Muscle layer of duodenum (tissue), 2 donors: Measurements from ENCODE around the gene FHL3.
A peak's percentile ranks its signal among the peaks of the same experiment; 100 is the strongest.
"Not testable (repeated sequence)": the region's sequence is repeated elsewhere in the genome, so short reads cannot be mapped to it uniquely, and the experiment has no call there.

ENCODE experiments used
- H3K27ac ChIP-seq: one replicate; pipeline ENCODE4 v1.7.0; 2013; ENCODE audit warnings: mild to moderate bottlenecking, low read length
- H3K27me3 ChIP-seq: one replicate; pipeline ENCODE4 v1.7.0; 2013; ENCODE audit warnings: low read depth, mild to moderate bottlenecking, control low read depth, low read length
- H3K36me3 ChIP-seq, 2 donors: one replicate each; pipeline ENCODE4 v1.7.0; 2013; ENCODE audit warnings: low read length in 2 of 2, control low read depth in 1 of 2, mild to moderate bottlenecking in 1 of 2; ENCODE audit not compliant: insufficient read depth in 2 of 2, control insufficient read depth in 1 of 2
- H3K4me1 ChIP-seq, 2 donors: one replicate each; pipeline ENCODE4 v1.7.0; 2013; ENCODE audit warnings: low read length in 2 of 2, mild to moderate bottlenecking in 2 of 2, control low read depth in 1 of 2, moderate library complexity in 1 of 2; ENCODE audit not compliant: insufficient read depth in 2 of 2, control insufficient read depth in 1 of 2
- H3K4me3 ChIP-seq, 2 donors: one replicate each; pipeline ENCODE4 v1.7.0; 2013; ENCODE audit warnings: low read length in 2 of 2, low read depth in 1 of 2, mild to moderate bottlenecking in 1 of 2
- H3K9me3 ChIP-seq, 2 donors: one replicate each; pipeline ENCODE4 v1.7.0; 2013; ENCODE audit warnings: low read length in 2 of 2, control low read depth in 1 of 2, mild to moderate bottlenecking in 1 of 2; ENCODE audit not compliant: control insufficient read depth in 1 of 2
- donor health status: healthy.

The FHL3 gene

DNA sequence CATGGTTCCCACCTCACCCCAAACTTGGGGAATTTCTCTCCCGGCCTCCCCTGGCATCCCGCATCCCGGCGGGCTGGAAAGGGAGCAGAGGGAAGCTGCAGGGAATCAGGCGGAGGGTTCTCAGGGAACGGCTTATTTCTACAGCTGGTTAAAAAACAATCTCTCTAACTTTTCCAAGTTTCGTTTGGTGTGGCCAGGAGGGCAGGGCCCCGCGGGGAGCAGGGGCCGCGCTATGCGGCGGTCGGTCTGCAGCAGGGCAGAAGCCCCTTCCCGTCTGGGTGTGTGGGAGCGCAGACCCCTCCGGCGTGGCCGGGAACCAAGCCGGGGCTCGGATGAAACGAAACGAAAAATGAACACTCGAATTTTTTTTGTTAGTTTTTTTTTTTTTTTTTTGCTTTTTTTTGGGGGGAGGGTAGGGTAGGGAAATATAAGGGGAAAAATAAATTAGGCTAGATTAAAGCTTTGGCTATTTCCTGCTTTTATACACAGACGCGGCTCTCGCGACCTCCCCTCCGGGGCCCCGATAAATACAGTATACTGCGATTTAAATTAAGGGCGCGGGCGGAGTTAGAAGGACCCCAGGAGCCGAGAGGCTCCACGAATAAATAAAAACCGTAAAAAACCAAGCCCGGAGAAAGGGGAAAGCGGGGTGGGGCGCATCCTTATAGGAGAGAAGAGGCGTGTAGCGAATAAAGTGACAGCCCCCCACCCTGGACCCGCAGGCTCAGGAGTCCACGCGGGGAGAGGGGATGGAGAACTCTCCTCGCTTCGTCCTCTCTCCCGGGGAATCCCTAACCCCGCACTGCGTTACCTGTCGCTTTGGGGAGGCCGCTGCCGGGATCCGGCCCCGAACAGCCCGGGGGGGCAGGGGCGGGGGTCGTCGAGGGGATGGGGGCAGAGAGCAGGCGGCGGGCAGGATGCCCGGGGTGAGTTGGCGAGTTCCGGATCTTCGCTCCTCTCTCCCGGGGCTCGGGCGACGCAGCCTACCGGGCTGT lies 39.2 kb upstream of the FHL3 start:
- Histone ChIP-seq H3K4me3 (peak overlapping the region in 1 of 2 donors; percentile 9), H3K4me1 (peaks cover 4 to 28% of the 10 kb centered on the region in 2 donors), H3K27ac (no peak overlapping the region), H3K9me3 (no peaks in the 10 kb centered on the region), H3K27me3 (peaks cover 66% of the 10 kb centered on the region), H3K36me3 (no peaks in the 10 kb centered on the region)

DNA sequence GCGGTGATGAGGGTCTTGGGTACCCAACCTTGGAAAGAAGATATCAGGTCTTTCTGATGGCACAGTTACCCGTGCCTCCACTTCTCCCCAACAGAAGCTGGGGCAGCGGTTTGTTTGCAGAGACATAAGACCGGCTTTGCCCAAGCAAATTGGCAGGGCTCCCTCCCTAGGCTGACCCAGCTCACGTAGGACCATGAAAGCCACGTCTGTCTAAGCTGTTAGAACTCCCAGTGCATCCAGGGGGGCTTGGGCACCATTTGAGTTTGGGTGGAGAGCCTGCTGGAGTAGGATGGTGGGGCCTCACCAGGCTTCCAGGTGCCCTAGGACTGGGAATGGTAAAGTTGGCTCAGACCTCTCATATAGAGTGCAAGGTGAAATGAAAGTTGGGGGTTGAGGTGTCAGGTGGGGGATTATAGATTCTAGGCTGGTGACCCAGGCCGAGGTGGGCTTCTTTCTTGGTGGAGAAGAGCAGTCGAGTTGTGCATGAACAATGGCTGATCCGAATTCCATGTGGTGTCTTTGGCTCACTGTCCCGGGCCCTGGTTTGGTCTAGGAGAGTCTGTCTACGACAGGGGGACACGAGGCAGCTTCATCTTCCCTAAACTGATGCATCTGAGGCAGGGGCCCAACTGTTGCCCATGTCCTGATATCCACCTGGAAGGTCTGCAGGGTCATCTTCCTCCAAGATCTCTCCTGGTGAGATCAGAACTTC lies 37.9 kb upstream of the FHL3 start:
- no peaks in the 10 kb centered on the region for H3K9me3 ChIP-seq
- H3K27me3 ChIP-seq: peaks cover 64% of the 10 kb centered on the region
- no peak overlapping the region for H3K4me3 ChIP-seq
- H3K27ac ChIP-seq: no peak overlapping the region
- no peaks in the 10 kb centered on the region for H3K36me3 ChIP-seq
- H3K4me1 ChIP-seq: peaks cover 4 to 28% of the 10 kb centered on the region in 2 donors

DNA sequence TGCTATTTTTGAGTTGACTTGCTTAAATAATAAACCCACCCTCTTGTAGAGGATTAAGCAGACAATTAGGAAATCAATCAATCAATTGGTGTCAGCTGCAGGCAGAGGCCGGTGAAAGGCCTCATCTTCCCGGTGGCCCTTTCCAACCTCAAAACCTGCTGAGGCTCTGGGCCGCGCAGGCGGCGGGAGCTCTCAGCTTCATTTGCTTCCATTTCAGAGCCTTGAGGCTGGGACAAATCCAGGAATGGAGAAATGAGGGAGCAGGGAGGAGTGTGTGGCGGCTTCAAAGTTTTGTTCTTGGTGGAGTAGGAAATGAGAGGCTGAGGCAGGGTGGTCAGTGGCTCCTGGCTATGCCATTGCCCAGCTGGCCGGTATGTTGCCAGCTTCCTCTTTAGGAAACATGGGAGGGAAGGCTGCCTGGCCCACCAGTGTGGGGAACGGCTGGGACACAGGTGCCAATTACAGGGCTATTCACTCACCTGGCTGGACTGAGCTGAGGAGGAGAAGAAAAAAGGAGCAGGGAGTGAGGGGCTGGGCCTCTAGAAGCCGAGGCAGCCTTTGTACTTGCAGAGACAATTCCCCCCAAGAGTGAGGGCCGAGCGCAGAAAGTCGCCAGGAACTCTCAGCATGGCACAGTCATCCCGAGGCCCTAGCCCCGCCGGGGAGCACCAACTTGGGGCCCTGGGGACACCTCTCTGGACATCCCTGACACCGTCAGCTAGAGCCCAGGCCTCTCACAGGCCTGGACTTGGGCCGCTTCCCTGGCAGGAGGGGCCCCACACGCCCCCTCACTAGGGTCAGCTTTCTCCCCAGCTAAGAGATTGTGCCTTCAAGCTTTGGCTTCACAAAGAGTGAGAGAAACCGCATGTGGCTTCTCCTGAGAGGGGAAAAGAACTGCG lies 36.9 kb upstream of the FHL3 start:
- peaks cover 55% of the 10 kb centered on the region for H3K27me3 ChIP-seq
- peaks cover 0 to 18% of the 10 kb centered on the region in 2 donors for H3K4me1 ChIP-seq
- H3K27ac ChIP-seq: no peak overlapping the region
- H3K36me3 ChIP-seq: no peaks in the 10 kb centered on the region
- H3K4me3 ChIP-seq: no peak overlapping the region
- H3K9me3 ChIP-seq: no peaks in the 10 kb centered on the region

DNA sequence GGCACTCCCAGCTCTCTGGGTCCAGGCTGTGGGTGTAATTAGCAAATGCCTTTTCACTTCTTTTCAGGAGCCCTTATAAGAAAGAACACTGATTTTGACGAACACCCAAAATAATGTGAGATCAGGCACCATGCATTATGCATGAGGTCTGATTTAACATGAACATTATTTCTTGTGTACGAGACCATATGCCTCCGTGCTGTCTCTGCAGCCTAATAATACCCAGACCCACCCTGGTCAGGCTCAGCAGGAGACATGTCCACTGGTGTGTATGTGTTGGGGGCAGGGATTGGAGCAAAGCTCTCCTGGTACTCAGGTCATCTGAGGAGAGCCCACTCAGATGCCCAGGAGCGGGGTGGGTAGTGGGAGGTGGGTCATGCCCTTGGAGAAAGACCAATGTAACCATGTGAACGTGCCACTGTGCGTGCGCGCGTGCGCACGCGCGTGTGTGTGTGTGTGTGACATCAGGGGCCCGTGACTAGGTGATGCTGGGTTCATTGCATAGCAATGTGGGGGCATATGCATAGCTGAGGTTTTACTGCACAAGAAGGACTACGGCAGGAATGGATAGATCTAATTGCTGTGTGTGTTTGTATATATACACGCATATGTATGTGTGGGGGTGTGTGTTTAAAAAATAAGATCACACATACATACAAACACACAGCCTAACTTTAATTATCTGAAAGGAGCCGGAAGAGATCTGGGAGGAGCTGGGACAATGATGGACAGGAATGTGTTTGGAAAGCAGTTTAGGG lies 34.2 kb upstream of the FHL3 start:
- H3K36me3 ChIP-seq: no peaks in the 10 kb centered on the region
- peaks cover 0 to 5% of the 10 kb centered on the region in 2 donors for H3K4me1 ChIP-seq
- no peak overlapping the region for H3K4me3 ChIP-seq
- H3K27me3 ChIP-seq: peaks cover 45% of the 10 kb centered on the region
- H3K27ac ChIP-seq: no peak overlapping the region
- H3K9me3 ChIP-seq: no peaks in the 10 kb centered on the region

DNA sequence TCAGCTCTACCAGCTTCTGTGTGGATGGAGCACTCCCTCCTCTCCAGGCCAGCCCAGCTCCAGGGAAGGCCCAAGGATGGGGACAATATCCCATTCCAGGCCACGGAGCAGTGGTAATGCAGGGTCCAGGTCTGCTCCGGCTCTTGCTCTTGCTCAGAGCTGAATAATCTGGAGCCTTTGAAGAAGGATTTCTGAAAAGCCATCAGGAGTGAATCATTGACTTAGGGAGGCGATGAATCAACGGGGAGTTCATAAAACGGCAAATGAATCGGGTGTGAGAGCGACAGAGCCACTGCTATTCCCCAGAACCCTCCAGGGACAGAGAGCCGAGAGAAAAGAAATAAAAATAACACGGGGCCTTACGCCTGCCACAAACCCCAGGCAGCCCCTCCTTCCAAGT lies 33.5 kb upstream of the FHL3 start:
- no peak overlapping the region for H3K27ac ChIP-seq
- no peaks in the 10 kb centered on the region for H3K36me3 ChIP-seq
- peaks cover 38% of the 10 kb centered on the region for H3K27me3 ChIP-seq
- no peak overlapping the region for H3K4me3 ChIP-seq
- H3K4me1 ChIP-seq: no peaks in the 10 kb centered on the region
- no peaks in the 10 kb centered on the region for H3K9me3 ChIP-seq

DNA sequence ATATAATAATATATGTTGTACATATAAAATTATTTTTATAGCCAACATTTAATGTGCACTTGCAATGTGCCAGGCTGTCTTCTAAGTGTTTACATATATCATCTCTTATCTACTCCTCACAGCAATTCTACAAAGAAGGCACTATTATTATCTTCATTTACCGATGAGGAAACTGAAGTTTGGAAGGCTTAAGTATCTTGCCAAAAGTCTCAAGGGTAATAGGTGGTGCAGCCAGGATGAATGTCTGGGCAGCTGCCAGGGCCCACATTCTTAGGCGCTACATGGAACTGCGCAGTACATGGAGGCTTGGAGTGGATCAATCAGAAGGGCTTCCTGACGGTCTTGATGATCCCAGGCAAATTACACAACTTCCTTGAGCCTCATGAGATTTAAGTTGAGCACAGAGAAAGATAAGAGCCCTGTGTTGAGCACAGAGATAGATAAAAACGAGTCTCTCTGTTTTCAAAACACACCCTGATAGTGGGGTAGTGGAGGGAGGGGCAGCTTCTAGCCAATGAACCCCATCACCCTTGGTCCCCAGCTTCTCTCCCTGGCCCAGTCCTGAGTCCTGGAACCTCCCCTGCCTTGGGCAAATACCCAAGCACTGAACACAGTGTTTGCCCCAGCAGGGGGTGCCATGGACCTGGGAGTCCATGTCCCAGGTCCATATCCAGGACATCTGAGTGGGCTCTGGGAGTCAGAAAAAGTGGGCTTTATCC lies 32.1 kb upstream of the FHL3 start:
- Histone ChIP-seq H3K27me3 (peaks cover 25% of the 10 kb centered on the region), H3K27ac (no peak overlapping the region), H3K4me3 (no peak overlapping the region), H3K9me3 (no peaks in the 10 kb centered on the region), H3K36me3 (no peaks in the 10 kb centered on the region), H3K4me1 (no peaks in the 10 kb centered on the region)

DNA sequence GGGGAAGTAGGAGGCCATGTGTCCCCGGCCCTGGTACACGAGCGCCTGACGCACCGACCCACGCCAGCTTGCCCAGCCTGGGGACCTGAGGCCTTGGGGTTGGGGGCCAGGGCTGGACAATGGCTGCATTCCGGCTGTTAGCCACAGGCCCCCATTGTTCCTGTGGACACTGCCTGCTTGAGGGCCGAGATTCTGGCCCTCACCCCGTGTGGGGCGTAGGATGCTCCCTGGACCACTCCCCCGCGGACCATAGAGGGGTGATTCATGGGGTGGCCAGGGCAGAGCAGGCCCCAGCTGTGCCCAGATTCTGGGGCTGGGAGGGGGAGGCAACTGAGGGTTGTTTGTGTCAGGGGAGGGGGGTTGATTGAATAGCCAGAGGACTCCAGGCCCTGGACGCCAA lies 29.6 kb upstream of the FHL3 start:
- peaks cover 7 to 10% of the 10 kb centered on the region in 2 donors for H3K4me1 ChIP-seq

DNA sequence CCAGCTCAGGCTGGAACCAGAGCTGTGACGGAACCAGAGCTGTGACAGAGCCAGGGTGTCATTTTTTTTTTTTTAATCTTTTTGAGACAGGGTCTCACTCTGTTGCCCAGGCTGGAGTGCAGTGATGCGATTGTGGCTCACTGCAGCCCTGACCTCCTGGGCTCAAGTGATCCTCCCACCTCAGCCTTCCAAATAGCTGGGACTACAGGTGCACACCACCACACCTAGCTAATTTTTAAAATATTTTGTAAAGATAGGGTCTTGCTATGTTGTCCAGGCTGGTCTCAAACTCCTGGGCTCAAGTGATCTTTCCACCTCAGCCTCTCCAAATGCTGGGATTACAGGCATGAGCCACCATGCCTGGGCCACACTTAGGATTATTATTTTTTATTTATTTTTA lies 27.7 kb upstream of the FHL3 start:
- H3K27me3 ChIP-seq, H3K27ac ChIP-seq, H3K36me3 ChIP-seq, H3K9me3 ChIP-seq, H3K4me3 ChIP-seq: not testable (repeated sequence)
- H3K4me1 ChIP-seq: peaks cover 16 to 25% of the 10 kb centered on the region in 2 donors

More for the DNA sequence above, 29.6 kb upstream of the FHL3 start:
- no peak overlapping the region for H3K27ac ChIP-seq
- H3K4me3 ChIP-seq: no peak overlapping the region
- no peaks in the 10 kb centered on the region for H3K9me3 ChIP-seq
- no peaks in the 10 kb centered on the region for H3K36me3 ChIP-seq
- H3K27me3 ChIP-seq: peaks cover 6% of the 10 kb centered on the region

DNA sequence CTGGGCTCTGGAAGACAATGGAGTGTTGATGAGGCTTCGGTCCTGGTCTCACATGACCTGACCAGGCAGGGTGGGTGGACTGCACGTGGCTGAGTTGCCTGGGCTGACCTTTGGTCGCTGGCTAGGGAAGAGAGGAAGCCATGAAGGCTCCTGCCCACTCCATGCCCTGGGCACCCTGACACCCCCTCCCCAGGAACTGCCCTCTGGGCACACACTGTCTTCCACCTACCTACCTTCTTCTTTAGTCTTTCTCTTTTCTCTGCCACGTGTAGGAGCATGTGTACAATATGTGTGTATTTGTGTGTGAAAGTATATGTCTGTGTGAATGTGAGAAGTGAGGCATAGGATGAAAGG lies 26.2 kb upstream of the FHL3 start:
- H3K4me1 ChIP-seq: peaks cover 16 to 25% of the 10 kb centered on the region in 2 donors
- no peak overlapping the region for H3K27ac ChIP-seq
- no peaks in the 10 kb centered on the region for H3K27me3 ChIP-seq

More for the DNA sequence above, 26.2 kb upstream of the FHL3 start:
- H3K4me3 ChIP-seq: no peak overlapping the region
- no peaks in the 10 kb centered on the region for H3K9me3 ChIP-seq
- H3K36me3 ChIP-seq: peaks cover 0 to 8% of the 10 kb centered on the region in 2 donors
